ENCODE measurements around the gene RHNO1. TPM values are rescaled to one million over a fixed set of nuclear protein-coding genes. Genes with fewer than 3 reads are reported as not detected.

Gene RHNO1
- total and polyA plus RNA-seq, 2 of the 4 experiments (the other 2 are of a cell fraction) = 26.1 to 30.6 TPM

DNA sequence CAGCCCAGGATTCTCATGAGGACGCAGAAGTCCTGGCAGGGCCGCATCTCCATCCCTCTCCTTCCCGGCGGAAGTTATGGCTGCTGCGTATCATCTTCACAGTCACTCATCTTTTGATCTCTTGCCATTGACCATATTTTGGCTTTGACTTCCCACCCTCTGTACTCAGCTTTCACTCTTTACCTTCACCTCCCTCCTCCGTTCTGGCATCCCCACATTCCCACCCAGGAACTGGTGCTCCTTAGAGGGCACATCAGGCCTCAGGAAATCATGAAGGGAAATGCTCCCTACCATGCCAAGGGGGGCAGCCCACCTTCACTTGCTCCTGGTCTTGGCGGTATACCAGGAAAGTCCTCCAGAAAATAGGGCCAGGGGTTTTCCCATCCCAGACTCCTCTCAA is 21.5 kb upstream of the RHNO1 start:
- Histone ChIP-seq H4K91ac (ENCODE audit: insufficient read depth, low read depth, low read length) (no peak overlapping the region), H3K23ac (ENCODE audit: low read depth, low read length) (no peak overlapping the region), H2AK9ac (replicated peaks; ENCODE audit: low read depth, low read length, poor library complexity) (no peak overlapping the region), H2BK120ac (ENCODE audit: low read depth, low read length) (no peak overlapping the region), H3K4me1 (ENCODE audit: control insufficient read depth, insufficient read depth, low read length) (no peaks in the 10 kb centered on the region), H3K36me3 (ENCODE audit: control insufficient read depth, insufficient read depth, low read length) (peaks cover 6% of the 10 kb centered on the region), H3K9ac (ENCODE audit: low read depth, low read length) (no peak overlapping the region), H3K14ac (replicated peaks; ENCODE audit: low read depth, low read length) (no peak overlapping the region), H4K20me1 (ENCODE audit: insufficient read depth, low read length) (no peaks in the 10 kb centered on the region), H3K27ac (ENCODE audit: insufficient read depth, low read length) (no peak overlapping the region), H3K9me3 (ENCODE audit: control insufficient read depth, insufficient read depth, low read length) (no peaks in the 10 kb centered on the region), H2BK20ac (ENCODE audit: low read depth, low read length) (no peak overlapping the region), H3K9me1 (ENCODE audit: insufficient read depth, low read length) (no peaks in the 10 kb centered on the region), H4K5ac (ENCODE audit: low read depth, low read length) (no peak overlapping the region), H3K4ac (ENCODE audit: low read depth, low read length) (no peak overlapping the region), H2BK15ac (ENCODE audit: low read depth, low read length) (no peak overlapping the region), H2BK5ac (ENCODE audit: low read depth, low read length, poor library complexity, severe bottlenecking) (no peak overlapping the region), H4K8ac (ENCODE audit: low read depth in 2 of 2, low read length in 2 of 2) (no peak overlapping the region), H3K4me2 (ENCODE audit: low read depth, low read length) (no peak overlapping the region), H3K18ac (ENCODE audit: low read depth, low read length) (no peak overlapping the region), H3K4me3 (ENCODE audit: insufficient read depth, low read depth, low read length) (no peak overlapping the region), H2AK5ac (ENCODE audit: low read depth, low read length) (no peak overlapping the region), H3K56ac (ENCODE audit: extremely low read depth, insufficient read depth, low read length) (no peak overlapping the region), H2AFZ (replicated peaks; ENCODE audit: low read length, poor library complexity) (no peak overlapping the region), H3K79me1 (ENCODE audit: low read depth in 1 of 2, low read length in 2 of 2) (no peaks in the 10 kb centered on the region), H3K27me3 (ENCODE audit: control insufficient read depth, insufficient read depth, low read length) (no peaks in the 10 kb centered on the region)
- dilution Hi-C loops (cut with HindIII; ENCODE audit: low sequenced_read_pairs, unreplicated experiment) = no loop called here
- ATAC-seq (ENCODE audit: low read depth) = no peak
- intact Hi-C loops (cut with micrococcal nuclease) = no loop called here
- no TSS peak for BruUV-seq (replicated peaks)
- in situ Hi-C loops (cut with MboI; ENCODE audit: low sequenced_read_pairs) = loop anchor here (10.0 kb wide), 1 partner anchor 179 kb away; no protein-coding TSS in a partner anchor
- TF ChIP-seq CHD1 (IDR thresholded peaks at IDR 0.05; ENCODE audit: low read depth, low read length) (no peak), NFE2L2 (IDR thresholded peaks at IDR 0.05; ENCODE audit: low read depth, low read length) (no peak), MXI1 (IDR thresholded peaks at IDR 0.05; ENCODE audit: borderline replicate concordance, low read depth, low read length) (no peak), CEBPB (IDR thresholded peaks at IDR 0.05; ENCODE audit: low read depth, low read length) (no peak), MAZ (IDR thresholded peaks at IDR 0.05; ENCODE audit: borderline replicate concordance, low read depth, low read length) (no peak), SMC3 (IDR thresholded peaks at IDR 0.05; ENCODE audit: low read depth, low read length) (no peak), RCOR1 (IDR thresholded peaks at IDR 0.05; ENCODE audit: insufficient replicate concordance, low read length) (no peak)
- ChIA-PET POLR2A (ENCODE audit: unreplicated experiment) (no interaction called here), CTCF (no interaction called here)
- WGBS, 2 experiments (ENCODE audit: extremely low coverage in 2 of 2, insufficient read length in 1 of 2) = 88% methylated on average over 1 of the region's 7 CpGs; no CpG with 5 or more reads in 1 of the 2 experiments
- DNase-seq = no peak

Data from IMR-90 (cell line).